ENCODE measurements around the gene SYNDIG1.

Gene SYNDIG1

GRCh38 chr20:24473435-24474223, 4.2 kb downstream of the SYNDIG1 start:
- DNase-seq: no peak

DNA sequence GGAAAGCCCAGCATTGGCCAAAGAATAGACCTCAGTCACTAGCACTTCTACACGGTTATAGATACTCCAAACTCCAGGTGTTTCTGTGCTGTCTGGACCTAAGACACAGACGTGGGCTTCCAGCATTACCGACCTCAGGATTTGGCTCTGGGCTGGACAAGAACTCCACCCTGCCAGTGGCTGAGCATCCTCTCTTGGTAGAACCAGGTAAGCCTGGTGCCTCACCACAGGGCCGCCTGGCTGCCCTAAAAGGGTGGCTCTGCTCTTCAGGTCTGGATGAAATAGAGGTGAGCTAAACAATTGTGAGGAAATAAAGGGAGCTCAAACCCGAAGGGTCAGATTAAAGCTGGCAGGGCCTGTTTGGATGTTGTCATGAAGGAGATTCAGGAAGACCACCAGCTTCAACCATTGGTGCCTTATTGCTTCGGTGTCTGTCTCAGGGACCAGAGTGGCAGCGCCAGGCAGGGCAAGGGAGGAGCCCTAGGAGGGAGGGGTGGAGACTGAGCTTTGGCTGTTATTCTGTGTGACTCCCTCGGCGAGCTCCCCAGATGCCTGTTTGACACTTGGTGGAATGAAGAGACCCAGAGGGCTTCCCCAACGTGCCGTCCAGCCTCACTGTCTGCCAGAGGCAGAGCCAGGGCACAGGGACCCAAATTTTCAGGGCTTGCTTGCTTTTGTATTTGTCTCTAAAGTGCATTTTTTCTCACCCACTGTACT, 8.6 kb downstream of the SYNDIG1 start:
- DNase-seq: no peak

DNA sequence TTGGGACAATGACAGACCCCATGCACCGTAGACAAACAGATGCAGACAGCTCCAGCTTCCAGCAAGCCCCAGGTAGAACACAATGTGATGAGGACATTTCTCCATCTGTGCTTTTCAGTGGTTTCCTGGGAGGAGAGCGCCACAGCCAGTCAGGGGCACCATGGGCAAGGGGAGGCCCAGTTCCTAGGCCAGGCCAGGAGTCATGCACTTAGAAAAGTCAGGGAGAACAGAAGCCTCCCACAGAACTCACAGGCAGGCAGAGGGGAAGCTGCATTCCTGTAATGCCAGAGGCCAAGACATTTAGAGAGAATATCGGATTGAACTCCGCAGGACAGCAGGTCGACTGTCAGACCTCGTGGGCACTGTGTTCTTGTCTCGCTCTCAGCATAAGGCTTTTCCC, 9.2 kb downstream of the SYNDIG1 start:
- no peak for DNase-seq

DNA sequence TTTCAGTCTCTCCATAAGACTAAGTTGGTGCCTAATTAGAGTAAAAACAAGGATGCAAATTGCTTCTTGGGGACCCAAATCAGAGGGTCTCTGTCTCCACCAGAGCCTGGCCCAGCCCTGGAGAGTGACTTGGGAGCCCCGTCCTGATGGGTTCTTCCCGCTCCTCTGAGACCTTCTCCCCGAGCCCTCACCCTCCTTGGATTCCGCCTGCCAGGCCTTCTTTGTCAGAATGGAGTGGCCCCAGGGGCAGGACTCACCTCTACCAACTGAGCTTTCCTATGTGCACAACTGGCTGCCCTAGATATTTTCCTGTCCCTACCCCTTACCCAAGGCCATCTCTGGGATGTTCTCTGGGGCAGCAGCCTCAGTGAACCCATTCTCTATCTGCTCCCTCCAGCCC, 9.7 kb downstream of the SYNDIG1 start:
- no peak for DNase-seq

DNA sequence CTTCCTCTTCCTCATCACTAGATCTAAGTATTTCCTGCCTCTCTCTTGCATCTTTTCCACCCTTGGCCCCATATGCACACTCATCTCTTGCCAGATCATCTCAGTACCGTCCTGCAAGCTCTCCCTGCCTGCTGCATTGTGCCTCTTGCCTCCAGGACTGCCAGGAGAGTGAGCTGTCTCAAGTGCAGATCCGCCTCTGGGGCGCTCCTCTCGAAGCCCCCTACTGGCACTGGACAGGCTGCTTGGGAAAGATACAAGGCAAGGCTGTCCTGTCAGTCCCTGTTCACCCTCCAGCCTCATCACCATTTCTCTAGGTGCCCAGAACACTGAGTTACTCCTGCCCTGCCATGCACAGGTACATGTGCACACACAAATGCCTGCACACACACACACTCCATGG, 10.2 kb downstream of the SYNDIG1 start:
- DNase-seq: no peak

DNA sequence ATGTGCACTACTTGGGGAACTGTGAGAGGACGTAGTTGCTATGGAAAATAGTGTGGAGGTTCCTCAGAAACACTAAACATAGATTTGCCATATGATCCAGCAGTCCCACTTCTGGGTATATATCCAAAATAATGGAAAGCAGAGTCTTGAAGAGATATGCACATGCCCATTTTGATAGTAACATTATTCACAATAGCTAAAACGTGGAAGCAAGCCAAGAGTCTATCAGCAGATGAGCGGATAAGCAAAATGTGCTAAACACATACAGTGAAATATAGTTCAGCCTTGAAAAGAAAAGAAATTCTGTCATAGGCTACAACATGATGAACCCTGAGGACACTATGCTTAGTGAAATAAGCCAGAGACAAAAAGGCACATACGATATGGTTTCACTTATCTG, 11.1 kb downstream of the SYNDIG1 start:
- DNase-seq: no peak

DNA sequence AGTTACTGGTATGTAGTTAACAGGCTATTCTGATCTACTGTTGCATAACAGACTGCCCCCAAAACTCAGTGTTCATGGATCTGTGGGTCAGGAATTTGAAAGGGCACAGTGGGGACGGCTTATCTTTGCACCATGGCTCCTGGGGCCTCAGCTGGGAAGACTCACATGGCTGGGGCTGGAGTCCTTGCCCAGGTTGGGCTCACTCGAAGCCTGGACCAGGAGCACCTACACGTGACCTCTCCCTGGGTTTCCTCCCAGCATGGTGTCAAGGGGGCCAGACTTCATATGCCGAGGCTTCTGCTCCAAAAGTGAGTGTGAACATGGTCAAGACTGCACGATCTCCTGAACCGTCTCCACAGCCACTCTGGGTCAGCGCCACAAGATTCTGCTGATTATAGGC, 11.7 kb downstream of the SYNDIG1 start:
- no peak for DNase-seq

- no peak for DNase-seq
Measured at GRCh38 chr20:24483435-24484080, 14.1 kb downstream of the SYNDIG1 start.

GRCh38 chr20:24484081-24484450, 14.6 kb downstream of the SYNDIG1 start:
- no peak for DNase-seq

- DNase-seq: no peak
Measured at GRCh38 chr20:24485981-24486380, 16.6 kb downstream of the SYNDIG1 start.

- no peak for DNase-seq
Measured at GRCh38 chr20:24487240-24487639, 17.8 kb downstream of the SYNDIG1 start.

DNA sequence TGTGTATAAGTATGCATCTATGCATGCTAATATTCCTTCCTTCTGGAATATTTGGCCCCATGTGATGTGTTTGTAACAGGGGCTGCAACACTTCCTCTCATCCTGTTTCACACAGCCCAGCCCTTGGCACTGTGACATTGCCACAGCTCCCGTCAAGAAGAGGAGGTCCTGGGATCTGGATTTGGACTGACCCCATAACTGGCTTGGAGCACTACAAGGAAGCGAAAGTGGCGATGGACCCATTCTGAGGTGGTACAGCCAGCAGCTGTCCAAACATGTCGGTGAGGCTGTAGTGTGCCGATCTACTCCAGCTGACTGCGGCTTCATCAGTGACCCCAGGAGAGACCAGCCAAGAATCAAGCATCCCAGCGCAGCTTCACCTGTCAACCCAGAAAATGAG, 18.2 kb downstream of the SYNDIG1 start:
- DNase-seq: no peak

DNA sequence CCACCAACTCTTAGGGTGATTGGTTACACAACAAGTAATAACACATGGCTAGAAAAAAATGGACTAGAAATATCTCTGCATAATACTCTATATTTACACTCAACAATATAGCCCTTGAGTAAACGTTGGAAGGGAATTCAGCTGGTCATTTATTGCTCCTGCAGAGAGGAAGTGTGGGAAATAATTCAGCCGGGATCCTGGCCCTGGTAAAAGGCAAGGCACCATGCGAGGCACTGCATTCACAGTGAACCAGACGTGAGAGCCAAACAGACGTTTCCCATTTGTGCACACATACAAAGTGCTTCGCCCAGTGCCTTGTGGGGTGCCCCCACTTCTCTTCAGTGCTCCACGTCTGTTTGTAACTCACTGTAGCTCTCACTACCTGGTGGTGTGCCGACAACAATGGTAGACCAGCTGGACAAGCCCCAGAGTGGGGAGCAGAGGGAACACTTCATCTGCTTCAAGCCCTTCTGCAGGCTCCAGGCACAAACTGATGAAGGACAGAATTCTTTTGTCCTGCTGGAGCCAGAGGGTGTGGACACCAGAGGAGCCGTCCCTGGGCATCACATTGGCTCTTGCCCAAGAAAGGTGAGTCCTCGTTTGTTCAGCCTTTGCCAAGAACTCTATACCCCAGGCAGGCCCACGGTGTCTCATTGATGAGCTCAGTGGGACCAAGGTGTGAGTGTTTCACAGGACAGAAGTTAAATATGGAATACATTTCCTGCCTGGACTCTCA, 18.8 kb downstream of the SYNDIG1 start:
- DNase-seq: no peak

DNA sequence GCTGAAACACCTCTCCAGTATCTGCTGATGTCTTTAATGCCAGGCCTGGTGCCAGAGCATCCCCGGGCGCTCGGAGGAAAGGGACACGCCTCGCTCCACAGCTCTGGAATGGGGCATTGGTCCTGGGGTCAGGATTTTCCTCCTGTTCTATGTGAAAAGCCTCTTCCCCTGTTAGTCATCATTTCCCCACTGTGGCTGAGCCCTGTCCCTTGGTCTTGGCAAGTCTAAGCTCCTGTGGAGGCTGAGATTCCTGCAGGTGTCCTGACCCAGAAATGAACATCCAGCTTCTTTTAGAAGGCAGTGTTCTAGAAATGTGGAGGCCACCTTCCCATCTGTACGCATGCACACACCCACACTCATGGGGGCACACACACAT, 19.4 kb downstream of the SYNDIG1 start:
- no peak for DNase-seq

DNA sequence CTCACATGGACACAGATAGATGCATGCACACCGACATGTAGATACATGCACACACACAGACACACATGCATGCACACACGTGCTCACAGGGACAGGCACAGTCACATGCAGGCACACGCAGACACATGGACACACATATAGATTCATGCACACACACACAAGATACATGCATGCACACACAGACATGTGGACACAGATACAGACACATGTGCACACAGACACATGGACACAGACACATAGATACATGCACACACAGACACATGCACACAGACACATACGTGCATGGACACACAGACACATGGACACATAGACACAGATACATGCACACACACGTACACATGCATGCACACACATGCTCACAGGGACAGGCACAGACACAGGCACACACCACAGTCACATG, 19.8 kb downstream of the SYNDIG1 start:
- no peak for DNase-seq

- DNase-seq: no peak
Measured at GRCh38 chr20:24489631-24490260, 20.3 kb downstream of the SYNDIG1 start.

- no peak for DNase-seq
Measured at GRCh38 chr20:24490598-24490997, 21.2 kb downstream of the SYNDIG1 start.

DNA sequence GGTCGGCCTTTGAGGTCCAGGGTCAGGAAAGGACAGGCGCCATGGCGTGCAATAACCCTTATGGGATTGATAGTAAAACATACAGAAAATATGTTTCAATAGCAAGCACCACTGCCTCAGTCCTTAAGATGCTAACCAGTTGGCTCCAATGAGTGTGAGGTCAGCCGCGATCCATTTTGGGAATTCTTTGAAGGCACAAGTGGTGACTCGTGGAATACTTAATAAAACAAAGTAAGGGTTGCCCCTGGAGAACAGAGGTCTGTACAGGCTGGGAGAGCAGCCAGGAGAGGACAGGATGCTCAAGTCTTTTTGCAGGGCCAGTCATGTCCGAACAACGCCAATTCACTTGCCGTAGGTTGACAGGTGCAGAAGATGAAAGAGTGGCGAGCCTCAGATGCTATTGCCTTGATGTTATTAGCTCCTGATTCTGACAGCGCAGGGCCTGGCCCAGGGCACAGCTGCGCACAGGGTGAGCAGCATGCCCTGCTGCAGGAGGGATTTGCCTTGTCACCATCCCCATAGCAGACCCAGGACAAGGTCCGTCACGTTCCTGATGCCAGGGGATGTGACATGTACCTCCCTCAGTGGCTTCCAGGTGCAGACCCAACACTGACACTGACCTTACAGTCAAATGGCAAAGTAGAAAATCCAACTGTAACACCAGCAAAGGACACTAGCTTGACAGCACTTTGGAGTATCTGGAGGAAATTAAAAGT, 21.8 kb downstream of the SYNDIG1 start:
- DNase-seq: no peak

GRCh38 chr20:24492031-24492607, 22.7 kb downstream of the SYNDIG1 start:
- no peak for DNase-seq

DNA sequence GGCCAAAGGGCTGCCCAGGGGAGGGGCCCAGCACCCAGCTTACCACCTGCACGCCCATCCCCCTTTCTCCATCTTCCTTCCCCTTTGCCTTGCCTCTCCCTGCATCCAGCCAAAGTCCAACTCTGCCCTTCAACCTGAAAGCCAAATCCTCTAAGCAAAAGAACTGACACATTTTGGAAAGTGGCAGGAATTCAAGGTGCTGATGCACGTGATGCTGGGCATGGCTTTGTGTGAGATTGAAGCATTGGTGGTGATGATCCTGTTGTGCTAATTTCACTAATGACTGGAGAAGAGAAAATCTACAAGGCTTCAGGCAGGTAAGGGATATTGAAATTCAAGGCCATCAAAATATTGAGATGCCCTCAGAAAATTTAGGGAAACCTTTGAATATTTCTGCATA, 23.3 kb downstream of the SYNDIG1 start:
- DNase-seq: no peak

DNA sequence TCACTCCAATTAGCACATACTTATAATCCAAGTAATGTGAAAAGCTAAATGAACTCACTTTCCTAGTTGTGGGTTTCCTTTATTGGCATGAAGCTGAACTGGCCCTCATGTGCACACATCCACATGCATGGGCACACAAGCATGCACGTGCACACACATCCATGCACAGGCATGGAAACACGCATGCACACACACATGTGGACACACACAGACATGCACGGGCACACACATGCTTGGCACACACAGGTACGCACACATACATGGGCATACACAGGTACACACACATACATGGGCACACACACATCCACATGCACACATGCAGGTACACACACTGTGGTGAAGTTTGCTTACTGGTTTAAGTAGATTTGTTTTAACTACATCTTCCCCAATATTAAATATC, 23.8 kb downstream of the SYNDIG1 start:
- DNase-seq: no peak
